ENCODE data around the gene LPCAT2. TPM values are rescaled to one million over a fixed set of nuclear protein-coding genes. Genes with fewer than 3 reads are reported as not detected.
A peak's percentile ranks its signal among the peaks of the same experiment; 100 is the strongest.

Gene LPCAT2
- total RNA-seq, 1 experiment from 2014 or later, result 62.1 TPM

GRCh38 chr16:55473587-55473986, 35.3 kb upstream of the LPCAT2 start:
- ChIA-PET CTCF (no interaction called here), POLR2A (no interaction called here)
- Histone ChIP-seq H3K9me3 (ENCODE audit: control insufficient read depth, insufficient read depth, low read depth, low read length) (no peaks in the 10 kb centered on the region), H3K4me1 (ENCODE audit: control insufficient read depth, insufficient read depth, low read length) (peaks cover 61% of the 10 kb centered on the region), H3K27ac (ENCODE audit: low read length) (peak overlapping the region; percentile 91), H3K4me3 (ENCODE audit: low read depth in 2 of 2, low read length in 2 of 2) (no peak overlapping the region), H3K36me3 (ENCODE audit: control insufficient read depth, insufficient read depth, low read length) (no peaks in the 10 kb centered on the region), H3K27me3 (ENCODE audit: control insufficient read depth, insufficient read depth, low read length) (no peaks in the 10 kb centered on the region)
- no peak for TF ChIP-seq POLR2AphosphoS5 (IDR thresholded peaks at IDR 0.05; ENCODE audit: low read depth, low read length)
- ATAC-seq (no peak), DNase-seq (ENCODE audit: low read depth, low spot score) (no peak)
- no TSS peak for BruUV-seq (replicated peaks)
- intact Hi-C loops (cut with micrococcal nuclease; ENCODE audit: unreplicated experiment) (loop anchor here (5.0 kb wide), 1 partner anchor 374 kb away; no protein-coding TSS in a partner anchor), in situ Hi-C loops (cut with HindIII; ENCODE audit: low pct_unique_long_range_greater_than_20kb, low sequenced_read_pairs) (no loop called here)

GRCh38 chr16:55474821-55475220, 34.1 kb upstream of the LPCAT2 start:
- no peaks in the 10 kb centered on the region for H3K9me3 ChIP-seq (ENCODE audit: control insufficient read depth, insufficient read depth, low read depth, low read length)
- no peak for DNase-seq (ENCODE audit: low read depth, low spot score)
- H3K27me3 ChIP-seq (ENCODE audit: control insufficient read depth, insufficient read depth, low read length), result no peaks in the 10 kb centered on the region
- BruUV-seq (replicated peaks), result no TSS peak
- peak overlapping the region; percentile 74 for H3K27ac ChIP-seq (ENCODE audit: low read length)
- in situ Hi-C loops (cut with HindIII; ENCODE audit: low pct_unique_long_range_greater_than_20kb, low sequenced_read_pairs), result no loop called here
- intact Hi-C loops (cut with micrococcal nuclease; ENCODE audit: unreplicated experiment), result loop anchor here (5.0 kb wide), 1 partner anchor 372 kb away; no protein-coding TSS in a partner anchor
- TF ChIP-seq POLR2AphosphoS5 (IDR thresholded peaks at IDR 0.05; ENCODE audit: low read depth, low read length) (no peak), REST (IDR thresholded peaks at IDR 0.05; ENCODE audit: insufficient read depth in 1 of 2, low read depth in 2 of 2, low read length in 1 of 2) (no peak), CTCF (IDR thresholded peaks at IDR 0.05) (no peak), TCF7L2 (IDR thresholded peaks at IDR 0.05; ENCODE audit: low read depth, low read length) (no peak), SIN3A (IDR thresholded peaks at IDR 0.05; ENCODE audit: borderline replicate concordance, insufficient read depth, low read depth, low read length) (no peak)
- H3K36me3 ChIP-seq (ENCODE audit: control insufficient read depth, insufficient read depth, low read length), result no peaks in the 10 kb centered on the region
- H3K4me3 ChIP-seq (ENCODE audit: low read depth in 2 of 2, low read length in 2 of 2), result no peak overlapping the region
- ChIA-PET POLR2A (no interaction called here), CTCF (no interaction called here)
- no peak for ATAC-seq
- peaks cover 53% of the 10 kb centered on the region for H3K4me1 ChIP-seq (ENCODE audit: control insufficient read depth, insufficient read depth, low read length)

GRCh38 chr16:55475919-55476318, 33.0 kb upstream of the LPCAT2 start:
- intact Hi-C loops (cut with micrococcal nuclease; ENCODE audit: unreplicated experiment) (no loop called here), in situ Hi-C loops (cut with HindIII; ENCODE audit: low pct_unique_long_range_greater_than_20kb, low sequenced_read_pairs) (no loop called here)
- POLR2A ChIA-PET, result interaction anchor here (0.6 kb wide), 1 partner anchor 107 kb away, joined by 7 read pairs; no protein-coding TSS in a partner anchor
- H3K36me3 ChIP-seq (ENCODE audit: control insufficient read depth, insufficient read depth, low read length), result no peaks in the 10 kb centered on the region
- no peak for DNase-seq (ENCODE audit: low read depth, low spot score)
- TF ChIP-seq REST (IDR thresholded peaks at IDR 0.05; ENCODE audit: insufficient read depth in 1 of 2, low read depth in 2 of 2, low read length in 1 of 2) (no peak), POLR2AphosphoS5 (IDR thresholded peaks at IDR 0.05; ENCODE audit: low read depth, low read length) (no peak), TCF7L2 (IDR thresholded peaks at IDR 0.05; ENCODE audit: low read depth, low read length) (no peak), CTCF (IDR thresholded peaks at IDR 0.05) (no peak), SIN3A (IDR thresholded peaks at IDR 0.05; ENCODE audit: borderline replicate concordance, insufficient read depth, low read depth, low read length) (no peak)
- CTCF ChIA-PET, result no interaction called here
- no peaks in the 10 kb centered on the region for H3K9me3 ChIP-seq (ENCODE audit: control insufficient read depth, insufficient read depth, low read depth, low read length)
- H3K4me1 ChIP-seq (ENCODE audit: control insufficient read depth, insufficient read depth, low read length), result peaks cover 46% of the 10 kb centered on the region
- H3K27me3 ChIP-seq (ENCODE audit: control insufficient read depth, insufficient read depth, low read length), result no peaks in the 10 kb centered on the region
- no TSS peak for BruUV-seq (replicated peaks)
- H3K4me3 ChIP-seq (ENCODE audit: low read depth in 2 of 2, low read length in 2 of 2), result no peak overlapping the region
- no peak for ATAC-seq
- peak overlapping the region; percentile 74 for H3K27ac ChIP-seq (ENCODE audit: low read length)

Data from Panc1 (cell line).